ENCODE measurements around the gene HSPE1.
"Not testable (repeated sequence)": the region's sequence is repeated elsewhere in the genome, so short reads cannot be mapped to it uniquely, and the experiment has no call there.

HSPE1 gene

DNA sequence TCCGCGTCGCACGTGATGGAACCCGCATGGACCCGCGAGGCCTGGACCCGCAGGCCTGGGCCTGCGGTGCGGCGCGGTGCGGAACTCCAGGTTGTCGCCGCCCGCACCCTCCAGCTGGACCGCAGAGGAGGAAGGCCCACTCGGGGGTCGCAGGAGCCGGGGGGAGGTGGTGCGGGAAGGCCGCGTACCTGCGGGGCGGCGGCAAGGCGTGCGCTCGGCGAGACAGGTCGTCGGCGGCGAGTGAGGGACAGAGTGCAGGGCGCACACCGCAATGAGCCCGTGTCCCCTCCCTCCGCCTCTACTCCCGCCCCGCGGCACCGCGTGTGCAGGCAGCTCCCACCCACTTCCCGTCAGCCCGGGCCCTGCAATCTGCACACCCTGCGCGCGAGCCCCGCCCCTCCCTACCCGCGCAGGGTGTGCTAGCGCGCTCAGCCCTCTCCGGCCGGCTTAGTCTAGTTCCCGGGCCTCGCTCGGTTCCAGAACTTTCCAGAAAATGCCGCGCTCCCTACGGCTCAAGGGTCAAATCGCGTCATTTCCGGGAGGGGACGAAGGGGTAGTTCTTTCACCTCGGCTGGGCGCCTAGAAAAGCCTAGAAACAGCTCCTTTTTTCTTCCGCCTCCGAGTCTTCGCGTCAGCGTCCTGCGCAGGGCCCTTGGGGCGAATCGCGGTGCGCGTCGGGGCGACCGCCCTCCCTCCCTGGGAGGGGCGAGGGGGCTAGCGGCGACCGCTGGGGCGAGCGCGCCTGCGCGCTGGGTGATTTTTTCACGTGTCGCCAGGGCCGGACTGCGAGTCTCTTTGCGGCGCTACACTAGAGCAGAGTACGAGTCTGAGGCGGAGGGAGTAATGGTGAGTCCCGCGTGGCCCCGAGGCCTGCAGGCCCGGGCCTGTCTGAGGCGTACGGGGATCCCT lies at the start of gene HSPE1, which contains the start of gene HSPD1:
HSPE1 (plus strand) TSS at position 786 of the 909 bp plus-strand sequence; CDS start at position 844, 58 bp downstream.
HSPD1 (minus strand) TSS at position 247 of the 909 bp plus-strand sequence. CDS start 992 bp downstream, outside the sequence.
- DNase-seq = peak; percentile 95

DNA sequence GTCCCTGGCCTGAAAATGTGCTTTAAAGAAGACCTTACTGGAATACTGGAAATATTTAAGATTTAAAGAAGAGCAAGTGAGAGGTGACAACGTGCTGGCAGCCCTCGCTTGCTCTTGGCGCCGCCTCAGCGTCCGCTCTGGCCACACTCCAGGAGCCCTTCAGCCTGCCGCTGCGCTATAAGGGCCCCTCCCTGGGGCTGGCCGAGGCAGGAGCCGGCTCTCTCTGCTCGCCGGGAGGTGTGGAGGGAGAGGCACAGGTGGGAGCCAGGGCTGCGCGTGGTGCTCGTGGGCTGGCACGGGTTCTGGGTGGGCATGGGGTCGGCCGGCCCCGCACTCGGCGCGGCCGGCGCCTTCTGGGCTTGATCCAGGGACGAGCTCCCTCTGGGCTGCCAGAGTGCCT lies 49.7 kb upstream of the HSPE1 start:
- no peak for DNase-seq

DNA sequence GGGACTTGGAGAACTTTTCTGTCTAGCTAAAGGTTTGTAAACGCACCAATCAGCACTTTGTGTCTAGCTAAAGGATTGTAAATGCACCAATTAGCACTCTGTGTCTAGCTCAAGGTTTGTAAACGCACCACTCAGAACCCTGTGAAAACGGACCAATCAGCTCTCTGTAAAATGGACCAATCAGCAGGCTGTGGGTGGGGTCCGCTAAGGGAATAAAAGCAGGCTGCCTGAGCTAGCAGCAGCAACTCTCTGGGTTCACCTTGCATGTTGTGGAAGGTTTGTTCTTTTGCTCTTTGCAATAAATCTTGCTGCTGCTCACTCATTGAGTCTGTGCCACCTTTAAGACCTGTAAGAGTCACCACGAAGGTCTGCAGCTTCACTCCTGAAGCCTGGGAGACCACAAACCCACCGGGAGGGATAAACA lies 49.2 kb upstream of the HSPE1 start:
- DNase-seq = not testable (repeated sequence)

DNA sequence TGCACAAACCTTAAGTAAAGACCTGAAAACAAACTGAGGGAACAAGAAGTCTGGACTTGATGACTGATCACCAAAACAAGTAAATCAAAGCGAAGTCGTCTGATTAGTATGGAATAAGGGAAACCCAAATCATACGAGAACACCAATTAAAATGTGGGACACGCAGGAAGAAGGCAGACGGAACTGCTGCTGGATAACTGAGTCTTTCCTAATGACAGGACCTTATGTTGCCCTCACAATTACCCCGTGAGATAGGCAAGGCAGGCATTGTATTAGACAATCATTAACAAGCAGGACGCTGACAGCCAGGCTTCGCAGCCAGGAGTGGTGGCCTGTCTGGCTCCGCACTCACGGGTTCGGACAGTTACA lies 47.4 kb upstream of the HSPE1 start:
- DNase-seq = no peak

DNA sequence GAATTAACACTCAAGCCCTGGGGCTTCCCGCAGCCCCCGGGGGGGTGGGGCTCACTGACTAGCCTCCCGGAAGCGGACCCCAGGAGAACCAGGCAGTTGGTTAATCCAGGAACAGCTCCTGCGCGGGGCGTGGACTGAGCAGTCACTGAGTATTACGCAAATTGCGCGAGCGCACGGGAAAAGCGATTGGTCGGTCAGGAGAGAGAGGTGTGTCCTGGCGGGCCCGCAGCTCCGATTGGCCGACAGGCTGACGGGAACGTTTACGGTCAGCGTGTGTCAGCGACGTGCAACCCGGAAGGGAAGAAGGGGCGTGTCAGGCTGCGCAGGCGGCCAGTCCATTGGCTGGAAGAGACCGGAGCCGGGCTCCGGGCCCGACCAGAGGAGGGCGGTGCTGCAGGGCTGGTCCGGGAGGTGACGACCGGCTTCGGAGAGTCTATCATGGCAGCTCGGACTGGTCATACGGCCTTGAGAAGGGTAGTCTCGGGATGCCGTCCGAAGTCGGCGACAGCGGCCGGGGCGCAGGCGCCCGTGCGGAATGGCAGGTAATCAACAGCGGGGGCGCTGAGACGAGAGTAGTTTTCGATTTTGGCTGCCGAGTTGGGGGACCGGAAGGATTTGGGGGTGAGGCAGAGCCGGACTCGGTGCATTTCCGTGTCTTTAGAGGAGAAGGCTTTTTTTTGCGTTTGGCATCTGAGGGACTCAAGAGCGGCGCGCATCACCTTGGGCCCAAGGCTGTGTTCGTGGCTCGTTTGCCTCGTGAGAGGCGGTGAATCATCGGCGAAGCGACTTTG lies 46.9 kb upstream of the HSPE1 start, which contains the start of gene COQ10B:
COQ10B (plus strand) TSS at position 430 of the 791 bp plus-strand sequence; CDS start at position 439, 9 bp downstream.
- DNase-seq = peak; percentile 99

DNA sequence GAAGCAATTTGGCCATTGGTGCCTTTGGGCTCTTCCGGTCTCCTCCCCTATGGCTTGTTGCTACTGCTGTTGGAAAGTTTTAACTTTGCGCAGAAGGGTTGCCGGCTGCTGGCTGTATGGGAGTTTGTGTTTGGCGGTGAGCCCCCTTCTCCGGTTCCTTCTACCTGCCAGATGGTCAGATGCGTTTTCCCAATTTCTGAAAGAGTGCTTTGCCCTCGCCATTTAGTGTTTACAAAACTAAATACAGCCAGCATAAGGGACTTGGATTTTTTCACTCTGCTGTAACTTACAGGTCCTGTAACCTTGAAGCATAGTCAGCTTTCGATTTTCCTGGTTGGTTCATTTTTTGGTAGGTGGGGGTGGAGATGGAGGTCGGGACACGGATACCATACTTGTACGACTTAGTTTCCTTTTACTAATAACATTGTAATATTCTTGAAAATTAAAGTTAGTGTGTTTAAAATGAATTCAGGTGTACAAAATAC lies 46.2 kb upstream of the HSPE1 start:
- DNase-seq = peak; percentile 92

DNA sequence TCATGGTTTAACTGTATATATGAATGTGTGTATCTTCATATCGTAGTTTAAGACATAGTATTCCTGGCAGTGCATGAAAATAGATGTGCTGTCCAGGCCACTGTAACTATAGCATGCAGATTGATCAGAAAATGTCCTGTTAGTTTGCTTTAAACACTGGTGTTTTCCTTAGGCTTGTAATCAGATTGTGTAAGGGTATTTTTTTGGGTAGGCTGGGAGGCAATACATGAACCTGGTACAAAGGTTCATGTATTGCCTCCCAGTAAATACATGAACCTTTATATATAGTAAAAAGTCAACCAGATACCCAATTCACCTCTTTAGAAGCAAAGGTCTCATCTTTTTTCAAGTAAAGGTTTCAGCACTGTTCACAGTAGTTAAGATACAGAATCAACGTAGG lies 45.3 kb upstream of the HSPE1 start:
- no peak for DNase-seq

DNA sequence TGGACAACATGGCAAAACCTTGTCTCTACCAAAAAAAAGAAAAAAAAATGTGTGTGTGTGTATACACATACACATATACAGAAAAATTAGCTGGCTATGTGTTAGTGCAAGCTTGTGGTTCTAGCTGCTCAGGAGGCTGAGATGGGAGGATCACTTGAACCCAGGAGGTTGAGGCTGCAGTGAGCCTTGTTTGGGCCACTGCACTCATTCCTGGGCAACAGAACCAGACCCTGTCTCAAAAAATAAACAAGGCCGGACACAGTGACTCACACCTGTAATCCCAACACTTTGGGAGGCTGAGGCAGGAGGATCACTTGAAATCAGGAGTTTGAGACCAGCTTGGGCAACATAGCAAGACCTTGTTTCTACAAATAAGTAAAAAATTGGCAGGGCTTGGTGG lies 44.8 kb upstream of the HSPE1 start:
- DNase-seq = no peak

DNA sequence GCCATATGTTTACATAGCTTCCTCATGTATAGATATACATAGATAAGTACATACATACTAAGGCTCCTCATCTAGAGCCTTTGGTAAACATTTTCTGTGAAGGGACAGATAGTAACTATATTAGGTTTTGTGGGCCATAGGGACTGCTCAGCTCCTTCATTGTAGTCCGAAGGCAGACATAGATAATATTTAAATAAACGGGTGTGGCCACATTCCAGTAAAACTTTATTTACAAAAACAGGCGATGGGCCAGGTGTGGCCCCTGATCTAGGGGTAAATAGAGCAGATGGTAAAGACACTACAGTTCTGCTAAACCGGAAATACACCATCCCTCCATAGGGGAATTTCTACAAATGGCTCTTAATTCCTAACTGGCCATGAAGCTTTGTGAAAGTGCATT lies 39.5 kb upstream of the HSPE1 start:
- DNase-seq = no peak

DNA sequence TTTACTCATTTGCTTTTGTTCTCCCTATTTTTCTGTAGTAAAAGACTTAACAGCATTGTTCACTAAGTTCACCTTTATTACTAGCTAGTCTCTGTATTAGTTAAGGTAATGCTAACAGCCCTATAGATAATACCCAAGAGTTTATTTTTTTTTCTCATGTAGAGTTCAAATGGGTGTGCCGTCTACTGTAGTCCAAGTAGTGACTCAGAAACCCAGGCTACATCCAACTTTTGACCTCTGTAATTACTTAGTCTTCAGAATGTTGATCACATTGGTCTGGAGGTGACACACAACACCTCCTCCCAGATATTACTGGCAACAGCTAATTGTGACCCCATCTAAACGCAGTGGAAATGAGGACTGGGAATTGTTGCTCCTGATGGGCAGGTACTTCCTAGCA lies 39.1 kb upstream of the HSPE1 start:
- DNase-seq = no peak

DNA sequence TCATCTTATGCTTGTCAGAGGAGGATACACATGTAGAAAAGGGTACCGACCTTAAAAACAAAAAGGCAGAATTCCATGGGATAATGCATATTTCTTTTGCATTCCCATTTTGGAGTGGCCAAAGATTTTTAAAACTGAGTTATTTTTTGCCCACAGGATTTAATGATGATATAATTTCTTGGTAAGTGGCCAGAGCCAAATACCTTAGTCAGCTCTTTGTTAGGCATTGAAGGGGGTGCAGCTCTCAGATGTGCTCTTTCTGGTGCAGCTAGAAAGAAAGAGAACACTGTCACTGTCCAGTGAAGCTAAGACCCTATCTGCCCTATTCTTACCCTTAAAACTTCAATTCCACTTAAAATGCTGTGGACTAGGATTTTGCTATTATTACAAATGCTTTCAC lies 36.0 kb upstream of the HSPE1 start:
- DNase-seq = no peak

DNA sequence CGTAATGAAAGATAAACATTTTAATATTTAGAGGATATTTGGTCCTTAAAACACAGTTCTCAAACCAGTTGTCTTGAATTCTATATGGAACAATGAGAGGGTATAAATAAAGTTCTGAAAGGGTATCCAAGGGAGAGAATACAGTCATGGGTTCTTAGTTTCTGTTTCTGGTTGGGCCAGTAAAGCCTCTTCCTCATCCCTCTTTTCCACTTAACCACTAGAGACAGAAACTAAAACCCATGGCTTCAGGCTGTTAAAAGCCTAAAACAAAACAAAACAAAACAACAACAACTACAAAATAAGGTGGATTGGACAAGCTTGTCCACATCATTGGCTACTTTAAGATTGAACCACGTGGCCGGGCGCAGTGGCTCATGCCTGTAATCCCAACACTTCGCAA lies 28.0 kb upstream of the HSPE1 start:
- no peak for DNase-seq

DNA sequence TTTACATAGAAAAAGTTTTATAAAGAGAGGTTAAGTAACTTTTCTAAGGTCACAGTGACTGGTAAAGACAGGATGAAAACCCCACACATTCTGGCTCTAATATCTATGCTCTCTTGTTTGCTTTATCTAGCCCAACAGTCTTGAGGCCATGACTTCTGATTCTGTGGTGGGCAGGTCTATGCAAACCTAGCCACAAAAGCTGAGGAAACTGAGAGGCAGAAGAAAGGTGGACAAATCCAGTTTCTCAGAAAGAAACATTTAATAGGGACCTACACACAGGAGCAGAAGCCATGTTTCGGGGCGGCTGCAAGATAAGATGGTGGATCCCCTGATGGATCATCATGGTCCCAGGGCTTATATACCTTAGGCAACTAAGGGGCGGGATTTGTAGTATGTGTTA lies 22.4 kb upstream of the HSPE1 start:
- no peak for DNase-seq

DNA sequence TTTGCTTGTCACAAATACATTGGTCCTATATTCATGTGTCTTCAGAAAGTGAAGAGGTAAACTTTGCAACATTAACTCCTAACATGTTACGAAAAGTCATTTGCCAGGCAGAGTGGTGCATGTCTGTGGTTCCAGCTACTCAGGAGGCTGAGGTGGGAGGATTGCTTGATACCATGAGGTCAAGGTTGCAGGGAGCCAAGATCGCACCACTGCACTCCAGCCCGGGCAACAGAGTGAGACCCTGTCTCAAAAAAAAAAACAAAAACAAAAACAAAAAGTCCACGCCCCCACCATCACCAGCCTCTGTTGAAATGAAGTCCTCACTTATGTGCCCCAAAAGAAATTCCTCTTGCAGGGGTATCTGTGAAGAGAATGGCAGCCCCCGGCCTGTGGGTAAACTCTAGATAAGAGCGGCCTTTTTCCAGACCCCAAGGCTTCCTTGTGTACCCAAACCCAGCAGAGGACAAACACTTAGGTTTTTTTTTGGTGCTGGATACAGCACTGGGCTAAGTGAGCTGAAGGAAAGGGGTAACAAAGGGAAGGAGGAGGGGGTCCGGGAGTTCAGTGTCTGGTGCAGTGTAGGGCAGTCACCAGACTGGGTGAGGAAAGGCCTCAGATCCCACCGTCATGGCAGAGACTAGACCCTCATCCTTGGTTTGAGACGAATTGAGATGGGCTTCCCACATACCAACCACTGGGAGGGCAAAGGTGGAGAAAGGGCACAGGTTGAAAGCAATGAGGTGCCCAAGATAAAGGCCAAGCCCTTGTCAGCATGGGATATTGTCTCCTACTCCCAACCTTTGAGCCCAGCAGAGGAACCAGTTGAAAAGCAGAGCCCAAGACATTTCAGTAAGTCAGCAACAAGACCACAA lies 19.8 kb upstream of the HSPE1 start:
- no peak for DNase-seq

DNA sequence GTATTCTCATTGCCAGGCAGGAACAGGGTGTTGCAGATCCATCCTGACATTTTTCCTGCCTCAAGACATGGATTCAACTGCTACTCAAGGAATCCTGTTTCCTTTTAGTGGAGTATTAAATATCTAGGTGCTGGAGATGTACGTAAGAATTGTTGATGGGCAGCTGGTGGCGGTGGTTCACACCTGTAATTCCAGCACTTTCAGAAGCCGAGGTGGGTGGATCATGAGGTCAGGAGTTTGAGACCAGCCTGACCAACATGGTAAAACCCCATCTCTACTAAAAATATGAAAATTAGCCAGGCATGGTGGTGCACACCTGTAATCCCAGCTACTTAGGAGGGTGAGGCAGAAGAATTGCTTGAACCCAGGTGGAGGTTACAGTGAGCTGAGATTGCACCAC lies 15.9 kb upstream of the HSPE1 start:
- DNase-seq = not testable (repeated sequence)

DNA sequence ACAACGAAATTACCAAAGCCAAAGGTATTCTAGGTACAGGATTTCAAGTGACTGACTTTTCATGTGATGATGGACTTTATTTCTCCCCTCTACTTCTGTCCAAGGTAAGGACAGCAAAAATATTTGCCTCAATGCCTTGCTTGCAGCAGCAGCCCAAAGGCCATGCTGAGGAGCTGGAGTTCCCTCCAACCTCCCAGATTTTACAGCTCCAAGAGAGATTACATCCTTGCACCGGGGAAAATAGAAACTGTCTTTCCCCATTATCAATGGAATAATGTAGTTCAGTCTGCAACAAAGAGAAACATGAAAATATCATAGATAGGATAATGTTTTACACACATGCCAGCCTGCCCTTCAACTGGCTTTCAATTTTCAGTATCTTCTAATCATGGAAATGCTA lies 14.0 kb upstream of the HSPE1 start:
- DNase-seq = no peak

DNA sequence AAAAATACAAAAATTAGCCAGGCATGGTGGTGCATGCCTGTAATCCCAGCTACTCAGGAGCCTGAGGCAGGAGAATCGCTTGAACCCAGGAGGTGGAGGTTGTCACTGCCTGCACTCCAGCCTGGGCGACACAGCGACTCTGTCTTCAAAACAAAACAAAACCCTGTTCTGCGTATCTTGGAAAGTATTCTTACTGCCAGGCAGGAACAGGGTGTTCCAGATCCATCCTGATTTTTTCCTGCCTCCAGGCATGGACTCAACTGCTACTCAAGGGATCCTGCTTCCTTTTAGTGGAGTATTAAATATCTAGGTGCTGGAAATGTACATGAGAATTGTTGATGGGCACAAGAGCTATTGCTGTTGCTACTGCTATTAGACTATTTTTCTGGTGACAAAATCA lies 12.8 kb upstream of the HSPE1 start:
- DNase-seq = no peak

DNA sequence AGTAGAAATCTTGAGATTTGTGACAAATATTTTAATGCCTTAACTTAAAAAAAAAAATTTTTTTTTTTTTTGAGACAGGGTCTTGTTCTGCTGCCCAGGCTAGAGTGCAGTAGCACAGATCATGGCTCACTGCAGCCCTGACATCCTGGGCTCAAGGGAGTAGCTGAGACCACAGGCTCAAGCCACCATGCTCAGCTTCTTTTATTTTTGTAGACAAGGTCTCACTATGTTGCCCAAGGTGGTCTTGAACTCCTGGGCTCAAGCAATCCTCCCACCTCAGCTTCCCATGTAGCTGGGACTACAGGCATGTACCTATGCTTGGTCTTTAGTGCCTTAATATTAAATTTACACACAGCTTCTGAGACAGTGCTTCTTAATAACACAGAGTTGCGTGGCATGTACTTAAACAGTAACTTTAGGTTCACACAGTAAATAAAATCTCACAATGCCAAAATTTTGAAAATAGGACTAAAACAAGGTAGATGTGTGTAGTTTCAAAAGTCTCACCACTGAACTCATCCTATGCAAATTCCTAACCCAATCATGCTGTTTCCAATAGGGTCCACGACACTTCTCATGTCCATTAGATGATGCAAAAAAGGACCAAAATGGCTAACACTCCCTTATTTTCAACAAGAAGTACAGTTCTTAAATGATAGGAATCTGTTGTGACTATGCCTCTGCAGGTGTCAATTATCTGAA lies 4.6 kb upstream of the HSPE1 start:
- no peak for DNase-seq

DNA sequence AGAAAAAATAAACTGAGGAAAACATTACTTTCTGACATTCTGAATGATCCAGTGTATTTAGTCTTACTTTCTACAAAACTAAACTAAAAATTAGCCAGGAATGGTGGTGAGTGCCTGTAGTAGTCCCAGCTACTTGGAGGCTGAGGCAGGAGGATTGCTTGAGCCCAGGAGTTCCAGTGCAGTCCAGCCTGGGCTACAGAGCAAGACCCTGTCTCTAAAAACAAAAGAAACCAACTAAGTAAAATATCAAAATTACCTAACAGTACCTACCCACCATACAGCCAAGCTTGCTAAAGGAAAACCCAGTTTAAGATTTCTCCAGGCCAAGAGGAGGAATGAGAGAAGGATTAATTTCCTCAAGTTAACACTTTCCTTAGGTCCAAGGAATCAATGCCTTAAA lies 3.5 kb upstream of the HSPE1 start:
- DNase-seq = no peak

DNA sequence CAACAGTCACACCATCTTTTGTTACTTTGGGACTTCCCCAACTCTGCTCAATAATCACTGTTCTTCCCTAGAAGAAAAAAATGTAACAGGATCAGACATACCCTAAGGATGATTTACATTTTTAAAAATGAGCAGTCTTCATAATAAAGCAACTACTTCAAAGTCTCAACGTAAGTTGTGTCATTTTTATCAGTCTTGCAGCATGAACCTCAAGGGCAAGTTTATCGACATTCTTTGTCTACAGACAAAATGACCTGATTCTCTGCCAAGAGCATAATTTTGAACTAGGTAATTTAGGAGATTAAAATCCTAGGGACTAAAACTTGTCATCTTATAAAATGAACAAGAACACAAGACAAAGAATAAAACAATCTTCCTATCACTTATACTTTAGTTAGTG lies 2.9 kb upstream of the HSPE1 start:
- no peak for DNase-seq

DNA sequence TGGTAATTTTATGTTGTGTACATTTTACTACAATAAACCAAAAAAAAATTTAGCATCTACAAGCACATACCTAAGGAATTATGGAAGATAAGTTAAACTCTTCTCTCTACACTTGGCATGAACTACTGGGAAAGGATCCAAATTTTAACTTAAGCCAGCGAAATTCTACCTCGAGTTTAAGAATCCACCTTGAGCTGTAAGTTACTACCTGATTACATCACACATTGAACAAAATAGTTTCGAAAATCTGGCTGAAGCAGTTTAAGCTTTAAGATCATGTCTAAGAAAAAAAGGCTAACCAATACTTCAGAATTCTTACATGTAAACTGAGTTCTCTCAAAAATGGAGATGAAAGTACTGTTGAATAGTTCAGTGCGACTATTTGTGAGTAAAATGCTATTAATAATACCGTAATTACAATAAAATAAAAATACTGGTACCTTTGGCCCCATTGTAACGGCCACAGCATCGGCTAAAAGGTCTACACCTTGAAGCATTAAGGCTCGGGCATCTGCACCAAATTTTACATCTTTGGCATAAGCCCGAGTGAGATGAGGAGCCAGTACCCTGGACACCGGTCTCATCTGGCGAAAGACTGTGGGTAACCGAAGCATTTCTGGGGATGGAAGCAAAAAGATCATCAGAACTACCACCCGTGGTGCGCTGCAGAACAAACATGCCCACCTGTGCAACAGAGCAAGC lies 1.8 kb upstream of the HSPE1 start:
- no peak for DNase-seq
